C4-2B (cell line): Measurements from ENCODE around the gene MAB21L2.

Source experiments
- CTCF ChIP-seq: fragments of 450-650 bp; conservative IDR thresholded peaks from 2 replicates; pipeline ENCODE4 v1.5.1; 2017; ENCODE audit warnings: mild to moderate bottlenecking
- ZFX ChIP-seq: fragments of 450-650 bp; IDR thresholded peaks from 2 replicates; pipeline ENCODE4 v1.6.1; 2017

- TF ChIP-seq CTCF = no peak
- no peak for TF ChIP-seq ZFX
Observed at GRCh38 chr4:150573534-150573933, 8.4 kb upstream of the MAB21L2 start.
